ENCODE data around the gene ANKHD1.

DNA sequence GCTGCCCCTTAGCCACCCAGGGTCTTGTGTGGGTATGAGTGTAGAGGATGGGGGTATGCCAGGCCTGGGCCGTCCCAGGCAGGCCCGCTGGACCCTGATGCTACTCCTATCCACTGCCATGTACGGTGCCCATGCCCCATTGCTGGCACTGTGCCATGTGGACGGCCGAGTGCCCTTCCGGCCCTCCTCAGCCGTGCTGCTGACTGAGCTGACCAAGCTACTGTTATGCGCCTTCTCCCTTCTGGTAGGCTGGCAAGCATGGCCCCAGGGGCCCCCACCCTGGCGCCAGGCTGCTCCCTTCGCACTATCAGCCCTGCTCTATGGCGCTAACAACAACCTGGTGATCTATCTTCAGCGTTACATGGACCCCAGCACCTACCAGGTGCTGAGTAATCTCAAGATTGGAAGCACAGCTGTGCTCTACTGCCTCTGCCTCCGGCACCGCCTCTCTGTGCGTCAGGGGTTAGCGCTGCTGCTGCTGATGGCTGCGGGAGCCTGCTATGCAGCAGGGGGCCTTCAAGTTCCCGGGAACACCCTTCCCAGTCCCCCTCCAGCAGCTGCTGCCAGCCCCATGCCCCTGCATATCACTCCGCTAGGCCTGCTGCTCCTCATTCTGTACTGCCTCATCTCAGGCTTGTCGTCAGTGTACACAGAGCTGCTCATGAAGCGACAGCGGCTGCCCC lies 165.6 kb downstream of the ANKHD1 start:
- TF ChIP-seq EZH2 (IDR thresholded peaks at IDR 0.05; ENCODE audit: low read length, missing control alignments): no peak
- TF ChIP-seq, protein P1, sequence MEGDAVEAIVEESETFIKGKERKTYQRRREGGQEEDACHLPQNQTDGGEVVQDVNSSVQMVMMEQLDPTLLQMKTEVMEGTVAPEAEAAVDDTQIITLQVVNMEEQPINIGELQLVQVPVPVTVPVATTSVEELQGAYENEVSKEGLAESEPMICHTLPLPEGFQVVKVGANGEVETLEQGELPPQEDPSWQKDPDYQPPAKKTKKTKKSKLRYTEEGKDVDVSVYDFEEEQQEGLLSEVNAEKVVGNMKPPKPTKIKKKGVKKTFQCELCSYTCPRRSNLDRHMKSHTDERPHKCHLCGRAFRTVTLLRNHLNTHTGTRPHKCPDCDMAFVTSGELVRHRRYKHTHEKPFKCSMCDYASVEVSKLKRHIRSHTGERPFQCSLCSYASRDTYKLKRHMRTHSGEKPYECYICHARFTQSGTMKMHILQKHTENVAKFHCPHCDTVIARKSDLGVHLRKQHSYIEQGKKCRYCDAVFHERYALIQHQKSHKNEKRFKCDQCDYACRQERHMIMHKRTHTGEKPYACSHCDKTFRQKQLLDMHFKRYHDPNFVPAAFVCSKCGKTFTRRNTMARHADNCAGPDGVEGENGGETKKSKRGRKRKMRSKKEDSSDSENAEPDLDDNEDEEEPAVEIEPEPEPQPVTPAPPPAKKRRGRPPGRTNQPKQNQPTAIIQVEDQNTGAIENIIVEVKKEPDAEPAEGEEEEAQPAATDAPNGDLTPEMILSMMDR (conservative IDR thresholded peaks at IDR 0.05 in 1 of 2, IDR thresholded peaks at IDR 0.05 in 1 of 2; ENCODE audit: low read depth in 1 of 2, low read length in 2 of 2): no peak

Measured in fibroblast of lung (primary cell).